Mucosa of descending colon (tissue), 3 donors: ENCODE data around the gene TMPRSS3. TPM values are rescaled to one million over a fixed set of nuclear protein-coding genes. Genes with fewer than 3 reads are reported as not detected.
A peak's percentile ranks its signal among the peaks of the same experiment; 100 is the strongest.

ENCODE experiments used
- ATAC-seq: fragments of 200-7000 bp; cut with Tn5 transposase; one replicate; pipeline ENCODE4 v1.9.1; 2020; ENCODE audit warnings: mild to moderate bottlenecking, moderate library complexity
- DNase-seq, 3 donors: peaks; one replicate each; pipeline ENCODE4 v3.0.0-alpha.2; 2020
- H3K36me3 ChIP-seq: fragments of 200-600 bp; one replicate; pipeline ENCODE4 v1.8.0; 2021; ENCODE audit warnings: low read depth, mild to moderate bottlenecking
- H3K4me1 ChIP-seq: fragments of 200-600 bp; one replicate; pipeline ENCODE4 v1.8.0; 2021; ENCODE audit warnings: low read depth, mild to moderate bottlenecking
- H3K4me3 ChIP-seq: fragments of 200-600 bp; one replicate; pipeline ENCODE4 v1.8.0; 2021; ENCODE audit warnings: mild to moderate bottlenecking
- H3K9me3 ChIP-seq: fragments of 200-600 bp; one replicate; pipeline ENCODE4 v1.8.0; 2021; ENCODE audit warnings: mild to moderate bottlenecking
- intact Hi-C, 2 donors: fragments of 100-400 bp; cut with DNase I in 1 of 2; cut with micrococcal nuclease in 1 of 2; formaldehyde crosslinking; loops; one replicate each; pipeline versions ENCODE4 v1.11.0 to v1.11.1; 2022; cut with DNase I, micrococcal nuclease
- long read RNA-seq, 2 donors: library from polyadenylated mRNA; unstranded; transcript quantifications; one replicate each; pipeline ENCODE4 v2.0.0, GENCODE V29; 2019 to 2021
- total RNA-seq, 3 donors: library from RNA; stranded (reverse); fragmentation: NEBNext Ultra II Directional in 2 of 3; extraction: Animal tissue kit (Norgen Biotek cat#: 25700) in 2 of 3; gene quantifications; one replicate each; pipeline versions ENCODE4 v1.2.1 to v1.2.4, GENCODE V29; 2021 to 2023
- TF ChIP-seq, protein P1 (sequence below): fragments of 200-600 bp; IDR thresholded peaks from one replicate; pipeline ENCODE4 v1.8.0; 2022; ENCODE audit warnings: antibody characterized with exemption, mild to moderate bottlenecking
- donor health status: DM: no; HTN: no; CAD: no; lungs with moderate emphysema.
- donor health status: DM: no; HTN: no; CAD: no.
- donor health status: DM: no; HTN: yes; CAD: no.

TMPRSS3 gene
- under 1 TPM; 0.35 to 0.72 (median 0.69) TPM for total RNA-seq
- long read RNA-seq, donor 1 = 0 reads
- long read RNA-seq, donor 2, partial matches to known transcripts = 1 of 1 reads
- long read RNA-seq, donor 2, other reads (novel, unspliced or antisense) = 0 of 1 reads

DNA sequence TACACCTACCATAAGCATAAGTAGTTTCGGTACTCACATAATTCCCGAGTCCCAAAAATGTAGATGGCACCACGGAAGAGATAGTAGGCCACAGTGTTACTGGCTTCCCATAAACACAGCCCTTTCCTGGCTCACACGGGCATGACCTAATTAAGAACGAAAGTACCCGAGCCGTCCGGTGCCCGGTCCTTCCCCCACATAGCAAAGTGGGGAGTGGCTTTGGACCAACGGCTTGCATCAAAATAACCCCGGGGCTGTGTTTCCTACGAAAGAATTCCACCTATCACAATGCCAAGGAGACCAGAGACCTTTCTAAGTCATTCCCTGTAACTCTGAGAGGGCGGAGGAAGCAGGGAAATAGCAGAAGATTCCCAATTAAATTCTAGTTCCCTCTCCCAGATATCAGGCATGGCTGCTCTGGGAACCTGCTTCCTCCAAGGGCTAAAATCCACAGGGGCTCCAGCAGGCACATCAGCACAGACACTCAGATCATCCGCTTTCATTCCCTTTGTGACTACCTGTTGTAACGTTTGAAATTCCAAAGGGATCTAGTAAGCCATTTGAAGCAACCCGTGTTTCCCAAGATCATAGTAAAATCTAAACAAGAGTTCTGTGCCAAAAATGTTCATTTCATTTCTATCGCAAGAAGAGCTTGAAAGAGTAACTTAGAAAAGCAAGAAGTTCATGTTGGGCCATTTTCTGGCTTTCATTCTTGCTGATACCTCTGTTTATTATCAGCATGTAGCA, at the start of gene TMPRSS3:
Gene TMPRSS3, minus strand, starts transcription at position 148 of the 747 bp plus-strand sequence. CDS start 635 bp downstream, outside the sequence.
- Histone ChIP-seq H3K4me3 (no peak within 1 kb of the TSS), H3K36me3 (no peaks in the 10 kb centered on the region), H3K9me3 (no peaks in the 10 kb centered on the region), H3K4me1 (no peaks in the 10 kb centered on the region)
- peak; percentile 65 for ATAC-seq
- intact Hi-C loops = no loop called here
- DNase-seq = peak in 1 of 3 donors; percentile 39
- TF ChIP-seq, protein P1, sequence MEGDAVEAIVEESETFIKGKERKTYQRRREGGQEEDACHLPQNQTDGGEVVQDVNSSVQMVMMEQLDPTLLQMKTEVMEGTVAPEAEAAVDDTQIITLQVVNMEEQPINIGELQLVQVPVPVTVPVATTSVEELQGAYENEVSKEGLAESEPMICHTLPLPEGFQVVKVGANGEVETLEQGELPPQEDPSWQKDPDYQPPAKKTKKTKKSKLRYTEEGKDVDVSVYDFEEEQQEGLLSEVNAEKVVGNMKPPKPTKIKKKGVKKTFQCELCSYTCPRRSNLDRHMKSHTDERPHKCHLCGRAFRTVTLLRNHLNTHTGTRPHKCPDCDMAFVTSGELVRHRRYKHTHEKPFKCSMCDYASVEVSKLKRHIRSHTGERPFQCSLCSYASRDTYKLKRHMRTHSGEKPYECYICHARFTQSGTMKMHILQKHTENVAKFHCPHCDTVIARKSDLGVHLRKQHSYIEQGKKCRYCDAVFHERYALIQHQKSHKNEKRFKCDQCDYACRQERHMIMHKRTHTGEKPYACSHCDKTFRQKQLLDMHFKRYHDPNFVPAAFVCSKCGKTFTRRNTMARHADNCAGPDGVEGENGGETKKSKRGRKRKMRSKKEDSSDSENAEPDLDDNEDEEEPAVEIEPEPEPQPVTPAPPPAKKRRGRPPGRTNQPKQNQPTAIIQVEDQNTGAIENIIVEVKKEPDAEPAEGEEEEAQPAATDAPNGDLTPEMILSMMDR = no peak

GRCh38 chr21:42445311-42445710, 49.5 kb upstream of the TMPRSS3 start:
- ATAC-seq (no peak), DNase-seq (peak in 1 of 3 donors; percentile 36)
- Histone ChIP-seq H3K9me3 (no peaks in the 10 kb centered on the region), H3K4me1 (peaks cover 6% of the 10 kb centered on the region), H3K4me3 (no peak overlapping the region), H3K36me3 (no peaks in the 10 kb centered on the region)
- TF ChIP-seq, protein P1 = no peak
- intact Hi-C loops = no loop called here

DNA sequence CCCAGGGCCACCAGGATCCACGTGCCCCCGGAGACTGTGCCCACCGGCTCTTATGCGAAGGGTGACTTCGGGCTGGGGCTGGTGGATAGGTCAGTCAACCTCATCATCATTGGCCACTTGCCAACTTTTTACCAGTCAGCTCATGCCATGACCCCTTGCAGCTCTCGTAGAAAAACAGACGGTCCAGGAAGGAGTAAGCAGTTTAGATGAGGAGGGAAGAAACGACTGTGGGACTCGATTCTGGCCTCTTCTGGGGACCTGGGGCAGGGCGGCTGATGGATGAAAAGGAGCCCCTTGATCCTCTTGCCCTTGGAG, 48.9 kb upstream of the TMPRSS3 start:
- no peak for DNase-seq
- Histone ChIP-seq H3K9me3 (no peaks in the 10 kb centered on the region), H3K36me3 (no peaks in the 10 kb centered on the region), H3K4me1 (peaks cover 1% of the 10 kb centered on the region), H3K4me3 (no peak overlapping the region)
- ATAC-seq = no peak
- intact Hi-C loops = no loop called here
- TF ChIP-seq, protein P1 = no peak

GRCh38 chr21:42443876-42444744, 48.3 kb upstream of the TMPRSS3 start:
- TF ChIP-seq, protein P1 = no peak
- Histone ChIP-seq H3K36me3 (no peaks in the 10 kb centered on the region), H3K9me3 (no peaks in the 10 kb centered on the region), H3K4me1 (no peaks in the 10 kb centered on the region), H3K4me3 (no peak overlapping the region)
- intact Hi-C loops = no loop called here
- DNase-seq = peak in 1 of 3 donors; percentile 40
- ATAC-seq = no peak

GRCh38 chr21:42443181-42443785, 47.4 kb upstream of the TMPRSS3 start:
- DNase-seq = peak in 1 of 3 donors; percentile 37
- Histone ChIP-seq H3K36me3 (no peaks in the 10 kb centered on the region), H3K4me1 (no peaks in the 10 kb centered on the region), H3K4me3 (no peak overlapping the region), H3K9me3 (no peaks in the 10 kb centered on the region)
- intact Hi-C loops = no loop called here
- no peak for ATAC-seq
- TF ChIP-seq, protein P1 = no peak
